ENCODE results near the gene PTPRT. TPM values are rescaled to one million over a fixed set of nuclear protein-coding genes. Genes with fewer than 3 reads are reported as not detected.

PTPRT gene
- total and polyA plus RNA-seq, 2 of the 4 experiments (the other 2 are of a cell fraction) = not detected

DNA sequence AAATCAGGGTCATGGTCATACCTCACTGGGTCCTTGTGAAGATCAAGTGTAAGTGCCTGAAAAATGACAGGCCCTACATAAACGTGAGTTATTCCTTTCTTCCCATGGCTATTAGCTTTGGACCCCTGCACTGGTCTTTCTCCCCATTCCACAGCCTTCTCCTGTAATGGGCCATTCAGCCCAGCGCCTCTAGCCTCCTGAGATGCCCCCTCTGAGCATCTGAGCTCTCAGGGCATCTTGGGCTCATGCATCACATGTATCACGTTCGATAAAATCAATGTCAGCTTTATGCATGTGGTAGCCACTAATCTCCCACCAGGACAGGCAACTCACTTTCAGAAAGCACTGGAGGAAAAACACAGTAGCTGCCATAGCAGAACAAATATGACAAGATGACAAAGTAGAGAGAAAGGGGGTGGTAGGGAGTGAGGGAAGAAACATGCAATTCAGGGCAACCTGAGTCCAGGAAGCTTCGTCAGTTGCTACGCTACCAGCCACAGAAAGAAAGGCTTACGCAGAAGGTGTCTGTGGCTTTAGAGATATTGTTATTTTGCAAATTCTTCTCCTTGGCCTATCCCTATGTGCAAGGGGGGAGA, 498.8 kb downstream of the PTPRT start:
- Histone ChIP-seq H4K20me1 (ENCODE audit: insufficient read depth, low read length) (no peaks in the 10 kb centered on the region), H3K18ac (ENCODE audit: low read depth, low read length) (no peak overlapping the region), H3K9me1 (ENCODE audit: insufficient read depth, low read length) (no peaks in the 10 kb centered on the region), H2BK5ac (ENCODE audit: low read depth, low read length, poor library complexity, severe bottlenecking) (no peak overlapping the region), H2AFZ (replicated peaks; ENCODE audit: low read length, poor library complexity) (no peak overlapping the region), H3K79me1 (ENCODE audit: low read depth in 1 of 2, low read length in 2 of 2) (no peaks in the 10 kb centered on the region), H2AK9ac (replicated peaks; ENCODE audit: low read depth, low read length, poor library complexity) (no peak overlapping the region), H3K36me3 (ENCODE audit: control insufficient read depth, insufficient read depth, low read length) (no peaks in the 10 kb centered on the region), H3K23ac (ENCODE audit: low read depth, low read length) (no peak overlapping the region), H3K14ac (replicated peaks; ENCODE audit: low read depth, low read length) (no peak overlapping the region), H2BK120ac (ENCODE audit: low read depth, low read length) (no peak overlapping the region), H4K5ac (ENCODE audit: low read depth, low read length) (no peak overlapping the region), H4K91ac (ENCODE audit: insufficient read depth, low read depth, low read length) (no peak overlapping the region), H3K4me2 (ENCODE audit: low read depth, low read length) (no peak overlapping the region), H3K9me3 (ENCODE audit: control insufficient read depth, insufficient read depth, low read length) (peaks cover 19% of the 10 kb centered on the region), H2BK20ac (ENCODE audit: low read depth, low read length) (no peak overlapping the region), H3K56ac (ENCODE audit: extremely low read depth, insufficient read depth, low read length) (no peak overlapping the region), H3K4me3 (ENCODE audit: insufficient read depth, low read depth, low read length) (no peak overlapping the region), H4K8ac (ENCODE audit: low read depth in 2 of 2, low read length in 2 of 2) (no peak overlapping the region), H2BK15ac (ENCODE audit: low read depth, low read length) (no peak overlapping the region), H2AK5ac (ENCODE audit: low read depth, low read length) (no peak overlapping the region), H3K9ac (ENCODE audit: low read depth, low read length) (no peak overlapping the region), H3K27me3 (ENCODE audit: control insufficient read depth, insufficient read depth, low read length) (no peaks in the 10 kb centered on the region), H3K4ac (ENCODE audit: low read depth, low read length) (no peak overlapping the region), H3K27ac (ENCODE audit: insufficient read depth, low read length) (no peak overlapping the region), H3K4me1 (ENCODE audit: control insufficient read depth, insufficient read depth, low read length) (no peaks in the 10 kb centered on the region)
- WGBS, 2 experiments (ENCODE audit: extremely low coverage in 2 of 2, insufficient read length in 1 of 2) = no CpG with 5 or more reads among the region's 7 CpGs
- in situ Hi-C loops (cut with MboI; ENCODE audit: low sequenced_read_pairs) = no loop called here
- intact Hi-C loops (cut with micrococcal nuclease) = no loop called here
- ATAC-seq (ENCODE audit: low read depth) = no peak
- DNase-seq = no peak
- ChIA-PET CTCF (no interaction called here), POLR2A (ENCODE audit: unreplicated experiment) (no interaction called here)
- TF ChIP-seq NFE2L2 (IDR thresholded peaks at IDR 0.05; ENCODE audit: low read depth, low read length) (no peak), RAD21 (IDR thresholded peaks at IDR 0.05; ENCODE audit: low read length) (no peak), RFX5 (IDR thresholded peaks at IDR 0.05; ENCODE audit: low read depth, low read length) (no peak), MXI1 (IDR thresholded peaks at IDR 0.05; ENCODE audit: borderline replicate concordance, low read depth, low read length) (no peak), BHLHE40 (IDR thresholded peaks at IDR 0.05; ENCODE audit: low read depth, low read length) (no peak)
- TF ChIP-seq, protein P1, sequence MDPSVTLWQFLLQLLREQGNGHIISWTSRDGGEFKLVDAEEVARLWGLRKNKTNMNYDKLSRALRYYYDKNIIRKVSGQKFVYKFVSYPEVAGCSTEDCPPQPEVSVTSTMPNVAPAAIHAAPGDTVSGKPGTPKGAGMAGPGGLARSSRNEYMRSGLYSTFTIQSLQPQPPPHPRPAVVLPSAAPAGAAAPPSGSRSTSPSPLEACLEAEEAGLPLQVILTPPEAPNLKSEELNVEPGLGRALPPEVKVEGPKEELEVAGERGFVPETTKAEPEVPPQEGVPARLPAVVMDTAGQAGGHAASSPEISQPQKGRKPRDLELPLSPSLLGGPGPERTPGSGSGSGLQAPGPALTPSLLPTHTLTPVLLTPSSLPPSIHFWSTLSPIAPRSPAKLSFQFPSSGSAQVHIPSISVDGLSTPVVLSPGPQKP (IDR thresholded peaks at IDR 0.05; ENCODE audit: borderline replicate concordance, low read depth, low read length) = no peak
- TF ChIP-seq, protein P2, sequence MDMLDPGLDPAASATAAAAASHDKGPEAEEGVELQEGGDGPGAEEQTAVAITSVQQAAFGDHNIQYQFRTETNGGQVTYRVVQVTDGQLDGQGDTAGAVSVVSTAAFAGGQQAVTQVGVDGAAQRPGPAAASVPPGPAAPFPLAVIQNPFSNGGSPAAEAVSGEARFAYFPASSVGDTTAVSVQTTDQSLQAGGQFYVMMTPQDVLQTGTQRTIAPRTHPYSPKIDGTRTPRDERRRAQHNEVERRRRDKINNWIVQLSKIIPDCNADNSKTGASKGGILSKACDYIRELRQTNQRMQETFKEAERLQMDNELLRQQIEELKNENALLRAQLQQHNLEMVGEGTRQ (IDR thresholded peaks at IDR 0.05; ENCODE audit: low read depth, low read length) = no peak
- BruUV-seq (replicated peaks) = no TSS peak
- dilution Hi-C loops (cut with HindIII; ENCODE audit: low sequenced_read_pairs, unreplicated experiment) = no loop called here

All from IMR-90 (cell line).